NCI-H1694 treated with DMSO at 0.1 percent for 48 hours (cell line): ENCODE results near the gene MRPS14.

Experiments
- DNase-seq: peaks from one replicate; lab custom pipeline; 2025; lab: John Stamatoyannopoulos, UW

Gene MRPS14

DNA sequence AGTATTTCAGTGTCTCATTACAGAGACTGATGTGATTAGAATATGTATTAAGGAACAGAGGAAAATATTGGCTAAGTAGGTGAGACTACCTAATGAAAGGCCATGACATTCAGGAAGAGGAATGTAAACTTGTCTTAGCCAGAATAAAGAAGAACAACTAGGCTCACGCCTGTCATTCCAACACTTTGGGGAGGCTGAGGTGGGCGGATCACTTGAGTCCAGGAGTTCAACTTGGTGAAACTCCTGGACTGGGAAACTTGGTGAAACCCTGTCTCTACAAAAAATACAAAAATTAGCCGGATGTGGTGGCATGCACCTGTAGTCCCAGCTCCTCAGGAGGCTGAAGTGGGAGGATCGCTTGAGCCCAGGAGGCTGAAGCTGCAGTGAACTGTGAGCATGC is 38.3 kb downstream of the MRPS14 start:
- no peak for DNase-seq

DNA sequence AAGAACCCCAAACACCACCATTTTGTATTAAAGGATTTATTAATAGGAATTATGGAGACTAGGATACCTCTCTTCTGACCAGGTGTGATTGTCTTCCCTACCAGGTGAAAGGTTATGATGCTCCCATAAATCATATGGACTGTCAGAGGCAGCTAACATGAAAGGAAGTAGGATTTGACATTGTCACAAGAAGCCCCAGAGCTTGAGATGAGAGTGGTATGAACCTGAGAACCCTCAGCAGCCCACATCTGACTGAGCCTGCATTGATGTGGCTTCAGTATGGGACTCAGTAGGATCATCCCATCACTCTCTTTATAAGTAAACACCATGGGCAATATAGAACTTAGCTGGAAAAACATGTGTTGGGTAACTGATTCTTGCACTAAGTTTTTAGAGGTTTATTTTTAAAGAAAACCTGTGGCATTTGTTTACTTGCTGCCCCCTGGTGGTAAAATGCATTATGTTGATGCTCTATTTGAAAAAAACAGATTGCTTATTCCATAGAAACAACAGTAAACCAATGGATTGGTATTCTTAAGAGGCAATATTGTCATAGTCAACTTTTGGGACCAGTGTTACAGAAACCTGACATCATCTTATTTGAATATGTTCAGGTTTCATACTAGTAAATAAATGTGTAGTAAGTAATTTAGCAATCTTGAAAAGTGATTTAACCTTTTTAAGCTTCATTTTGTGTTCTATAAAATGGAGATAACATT is 40.1 kb downstream of the MRPS14 start:
- peak; percentile 31 for DNase-seq

GRCh38 chr1:174976436-174977108 is 46.7 kb downstream of the MRPS14 start:
- no peak for DNase-seq

DNA sequence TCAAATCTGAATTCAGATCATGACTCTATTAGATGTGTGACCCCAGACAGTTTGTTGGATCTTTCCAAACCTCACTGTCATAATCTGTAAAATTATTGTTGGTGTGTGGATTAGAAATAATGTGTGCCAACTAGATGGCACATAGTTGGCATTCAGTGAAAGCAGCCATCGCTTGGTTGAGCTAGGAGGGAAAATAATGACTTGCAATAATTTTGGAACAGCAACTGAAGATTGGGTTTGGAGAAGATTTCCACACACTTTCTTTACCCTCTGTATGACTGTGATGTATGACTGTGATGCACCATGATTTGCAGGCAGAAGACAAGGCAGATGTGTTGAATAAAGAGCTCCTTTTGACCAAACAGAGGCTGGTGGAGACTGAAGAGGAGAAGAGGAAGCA is 47.5 kb downstream of the MRPS14 start:
- no peak for DNase-seq

GRCh38 chr1:174974711-174975119 is 48.5 kb downstream of the MRPS14 start:
- DNase-seq = peak; percentile 57

GRCh38 chr1:174971902-174972301 is 51.3 kb downstream of the MRPS14 start:
- no peak for DNase-seq

DNA sequence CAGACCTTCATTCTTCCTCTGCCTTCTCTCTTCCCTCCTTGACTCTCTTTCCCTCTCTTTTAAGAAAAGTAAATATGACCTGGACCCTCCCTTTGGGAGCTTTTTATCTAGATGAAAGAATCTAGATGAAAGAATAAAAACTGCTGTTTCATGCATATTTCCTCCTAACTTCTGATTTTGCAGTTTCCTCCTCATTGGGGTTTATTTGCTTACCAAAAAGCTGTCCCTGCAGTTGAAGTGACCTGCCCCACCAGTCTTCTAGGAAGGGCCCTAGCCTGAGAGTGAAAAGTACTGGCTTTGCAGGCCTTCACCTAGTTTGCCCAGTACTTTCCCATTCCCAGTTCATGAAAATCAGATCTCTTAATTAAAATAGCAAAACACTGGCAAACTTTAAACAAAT is 51.8 kb downstream of the MRPS14 start:
- no peak for DNase-seq

DNA sequence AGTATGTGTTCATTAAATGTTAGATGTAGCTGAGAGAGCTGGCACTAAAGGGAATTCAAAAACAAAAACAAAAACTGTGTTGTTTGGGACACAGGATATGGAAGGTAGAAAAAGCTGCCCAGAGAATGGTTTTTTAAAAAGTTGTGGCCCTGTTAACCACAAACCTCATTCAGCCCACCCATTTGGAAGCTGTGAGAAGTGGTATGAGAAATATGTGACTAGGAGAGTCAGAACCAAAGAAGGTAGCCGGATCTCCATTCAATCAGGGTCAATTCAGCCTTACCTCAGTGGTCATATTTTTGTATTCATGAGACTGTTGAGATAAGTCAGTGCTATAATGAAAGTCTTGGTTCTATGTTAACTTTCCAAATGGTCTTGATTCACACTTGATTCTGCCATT is 53.2 kb downstream of the MRPS14 start:
- no peak for DNase-seq

- no peak for DNase-seq
Measured at GRCh38 chr1:174968750-174969244, 54.4 kb downstream of the MRPS14 start.

GRCh38 chr1:174967845-174968705 is 55.1 kb downstream of the MRPS14 start:
- DNase-seq = no peak

DNA sequence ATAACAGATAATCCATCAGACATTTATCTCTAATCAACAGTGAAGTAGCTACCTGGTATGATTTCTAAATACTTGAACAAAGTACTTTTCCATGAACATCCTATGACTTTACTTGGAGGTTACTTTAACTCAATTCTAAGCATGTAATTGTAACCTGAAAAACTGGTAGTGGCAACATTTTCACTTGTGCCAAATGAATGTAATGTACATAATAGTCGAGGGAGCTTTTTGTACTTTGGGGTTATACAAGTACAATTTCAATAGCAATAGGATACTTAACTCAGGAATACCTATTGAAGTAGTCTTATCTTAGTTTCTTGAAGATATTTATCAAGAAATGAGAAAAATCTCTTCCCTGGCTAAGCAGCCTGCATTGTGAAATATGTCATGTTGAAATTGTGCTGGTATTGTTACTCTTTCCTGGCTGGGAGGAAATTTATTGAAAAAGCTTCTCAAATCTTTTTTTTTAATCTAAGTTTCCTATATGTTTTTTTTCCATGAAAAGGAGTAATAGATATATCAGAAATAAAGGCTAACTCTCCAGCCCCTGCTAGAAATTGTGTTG is 57.1 kb downstream of the MRPS14 start:
- DNase-seq = no peak

- DNase-seq = no peak
Measured at GRCh38 chr1:174965362-174966007, 57.7 kb downstream of the MRPS14 start.

DNA sequence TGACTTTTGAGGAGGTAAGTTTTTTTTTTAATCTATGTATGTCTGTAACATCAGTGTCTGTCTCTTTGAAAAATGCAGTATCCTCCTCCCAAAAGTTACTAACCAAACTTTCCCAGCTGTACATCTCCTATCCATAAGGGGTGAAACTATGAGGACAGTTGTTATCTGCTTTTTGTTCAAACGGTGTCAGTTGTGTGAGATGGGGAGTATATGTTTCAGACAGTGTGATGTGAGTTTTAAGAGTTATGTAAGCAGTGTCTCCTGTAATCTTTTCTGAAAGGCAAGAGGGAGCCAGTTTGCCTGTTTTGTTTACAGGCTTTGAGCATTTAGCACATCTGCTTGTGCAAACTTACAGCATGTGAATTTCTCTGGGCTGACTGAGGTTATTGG is 58.3 kb downstream of the MRPS14 start:
- peak; percentile 21 for DNase-seq

DNA sequence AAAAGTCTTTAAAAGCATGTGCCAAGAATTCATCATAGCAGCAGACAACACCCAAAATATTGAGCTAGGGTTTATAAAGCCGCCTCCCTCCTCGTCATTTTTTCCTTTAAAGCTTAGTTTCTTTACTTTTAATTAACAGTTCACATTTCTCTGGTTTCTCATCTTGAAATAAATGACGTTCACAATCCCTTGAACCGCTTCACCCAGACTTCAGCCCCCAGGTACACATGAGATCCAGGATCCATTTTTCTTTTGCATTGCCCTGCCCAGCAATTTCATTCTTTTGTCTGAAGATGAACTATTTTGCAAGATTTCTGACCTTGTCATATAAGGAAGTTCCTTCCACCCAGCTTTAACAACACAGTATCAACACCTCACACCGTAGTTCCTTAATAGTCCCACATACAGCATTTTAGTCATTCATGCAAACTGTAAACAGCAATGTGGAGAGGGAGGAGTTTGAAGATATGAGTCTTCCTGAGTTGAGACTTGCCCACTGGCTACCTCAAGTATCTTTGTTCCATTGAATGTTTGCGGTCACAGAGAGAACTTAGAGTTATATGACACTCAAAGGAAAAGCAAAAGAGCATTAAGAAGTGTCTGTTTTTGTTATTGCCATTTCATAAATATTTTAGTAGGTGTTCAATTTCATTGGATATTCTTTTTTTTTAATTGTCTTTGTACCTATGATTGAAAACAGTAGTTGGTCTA is 58.8 kb downstream of the MRPS14 start:
- DNase-seq = no peak

DNA sequence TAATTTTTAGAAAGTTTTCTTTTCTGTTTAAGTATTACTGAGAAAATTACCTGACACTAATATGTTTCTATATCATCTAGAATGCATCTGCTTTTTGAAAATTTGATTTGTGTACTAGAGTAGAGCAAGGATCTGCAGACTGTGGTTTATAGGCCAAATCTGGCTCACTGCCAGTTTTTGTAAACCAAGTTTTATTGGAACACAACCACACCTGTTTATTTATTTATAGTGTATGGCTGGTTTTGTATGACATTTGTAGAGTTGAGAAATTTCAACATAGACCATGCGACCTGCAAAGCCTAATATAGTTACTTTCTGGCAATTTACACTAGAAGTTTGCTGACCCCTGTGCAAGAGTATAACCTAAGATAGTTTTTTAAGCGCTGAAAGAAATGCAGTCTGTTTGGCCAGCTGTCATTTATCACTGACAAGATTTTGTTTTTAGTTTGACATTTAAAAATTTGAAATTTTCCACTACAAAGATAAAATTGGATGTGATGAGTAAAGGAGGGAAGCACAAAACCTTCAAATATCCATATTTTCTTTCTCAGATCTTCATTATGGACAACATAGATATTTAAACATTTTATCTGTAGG is 59.6 kb downstream of the MRPS14 start:
- peak; percentile 23 for DNase-seq
